C4-2B (cell line): ENCODE measurements around the gene ZNF644.
"Not testable (repeated sequence)": the region's sequence is repeated elsewhere in the genome, so short reads cannot be mapped to it uniquely, and the experiment has no call there.

Experiments used
- H3K27ac ChIP-seq: fragments of 450-650 bp; 2 replicates; pipeline ENCODE4 v1.5.1; 2017
- CTCF ChIP-seq: fragments of 450-650 bp; conservative IDR thresholded peaks from 2 replicates; pipeline ENCODE4 v1.5.1; 2017; ENCODE audit warnings: mild to moderate bottlenecking
- ZFX ChIP-seq: fragments of 450-650 bp; IDR thresholded peaks from 2 replicates; pipeline ENCODE4 v1.6.1; 2017

ZNF644 gene

GRCh38 chr1:90943966-90944365, 77.9 kb downstream of the ZNF644 start:
- no peak overlapping the region for H3K27ac ChIP-seq

GRCh38 chr1:90940746-90941145, 81.1 kb downstream of the ZNF644 start:
- TF ChIP-seq CTCF (no peak), ZFX (no peak)
- H3K27ac ChIP-seq = no peak overlapping the region

More at GRCh38 chr1:90943966-90944365, 77.9 kb downstream of the ZNF644 start:
- no peak for TF ChIP-seq ZFX
- no peak for TF ChIP-seq CTCF

- TF ChIP-seq CTCF (no peak), ZFX (no peak)
- no peak overlapping the region for H3K27ac ChIP-seq
These were observed 85.1 kb downstream of the ZNF644 start for GRCh38 chr1:90936731-90937130.

GRCh38 chr1:90936061-90936460, 85.8 kb downstream of the ZNF644 start:
- H3K27ac ChIP-seq = no peak overlapping the region
- TF ChIP-seq CTCF (no peak), ZFX (no peak)

GRCh38 chr1:90928231-90928630, 93.6 kb downstream of the ZNF644 start:
- not testable (repeated sequence) for H3K27ac ChIP-seq

- H3K27ac ChIP-seq = not testable (repeated sequence)
These were observed 94.2 kb downstream of the ZNF644 start for GRCh38 chr1:90927674-90928073.

- no peak for TF ChIP-seq CTCF
- no peak overlapping the region for H3K27ac ChIP-seq
These were observed 94.9 kb downstream of the ZNF644 start for GRCh38 chr1:90926971-90927370.

- TF ChIP-seq ZFX (no peak), CTCF (no peak)
- no peak overlapping the region for H3K27ac ChIP-seq
These were observed 95.6 kb downstream of the ZNF644 start for GRCh38 chr1:90925928-90926869.
